Measurements from ENCODE around the gene SLC7A1. TPM values are rescaled to one million over a fixed set of nuclear protein-coding genes. Genes with fewer than 3 reads are reported as not detected.

Gene SLC7A1
- total RNA-seq, 4 donors from 2014 or later: 72.6 to 101 (median 86.7) TPM

GRCh38 chr13:29500386-29500785 is 95.1 kb downstream of the SLC7A1 start:
- 92% methylated on average over 7 of the region's 7 CpGs for WGBS
- TF ChIP-seq EP300 (IDR thresholded peaks at IDR 0.05) (no peak), POLR2A (IDR thresholded peaks at IDR 0.05) (no peak), POLR2AphosphoS5 (IDR thresholded peaks at IDR 0.05) (no peak)
- TF ChIP-seq, protein P1, sequence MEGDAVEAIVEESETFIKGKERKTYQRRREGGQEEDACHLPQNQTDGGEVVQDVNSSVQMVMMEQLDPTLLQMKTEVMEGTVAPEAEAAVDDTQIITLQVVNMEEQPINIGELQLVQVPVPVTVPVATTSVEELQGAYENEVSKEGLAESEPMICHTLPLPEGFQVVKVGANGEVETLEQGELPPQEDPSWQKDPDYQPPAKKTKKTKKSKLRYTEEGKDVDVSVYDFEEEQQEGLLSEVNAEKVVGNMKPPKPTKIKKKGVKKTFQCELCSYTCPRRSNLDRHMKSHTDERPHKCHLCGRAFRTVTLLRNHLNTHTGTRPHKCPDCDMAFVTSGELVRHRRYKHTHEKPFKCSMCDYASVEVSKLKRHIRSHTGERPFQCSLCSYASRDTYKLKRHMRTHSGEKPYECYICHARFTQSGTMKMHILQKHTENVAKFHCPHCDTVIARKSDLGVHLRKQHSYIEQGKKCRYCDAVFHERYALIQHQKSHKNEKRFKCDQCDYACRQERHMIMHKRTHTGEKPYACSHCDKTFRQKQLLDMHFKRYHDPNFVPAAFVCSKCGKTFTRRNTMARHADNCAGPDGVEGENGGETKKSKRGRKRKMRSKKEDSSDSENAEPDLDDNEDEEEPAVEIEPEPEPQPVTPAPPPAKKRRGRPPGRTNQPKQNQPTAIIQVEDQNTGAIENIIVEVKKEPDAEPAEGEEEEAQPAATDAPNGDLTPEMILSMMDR (IDR thresholded peaks at IDR 0.05): no peak

GRCh38 chr13:29499506-29500165 is 95.9 kb downstream of the SLC7A1 start:
- no peak for TF ChIP-seq POLR2A (IDR thresholded peaks at IDR 0.05)
- TF ChIP-seq POLR2AphosphoS5 (IDR thresholded peaks at IDR 0.05): no peak
- TF ChIP-seq, protein P1 (IDR thresholded peaks at IDR 0.05): no peak
- TF ChIP-seq EP300 (IDR thresholded peaks at IDR 0.05): no peak
- no peak overlapping the region for H3K4me3 ChIP-seq
- H3K27ac ChIP-seq: no peak overlapping the region
- H3K27me3 ChIP-seq: peaks cover 2% of the 10 kb centered on the region
- no peak for DNase-seq (ENCODE audit: low spot score in 2 of 2)
- no peaks in the 10 kb centered on the region for H3K9me3 ChIP-seq
- H3K36me3 ChIP-seq: no peaks in the 10 kb centered on the region
- H3K4me1 ChIP-seq: peaks cover 12% of the 10 kb centered on the region
- 75% methylated on average over 6 of the region's 7 CpGs for WGBS

More at GRCh38 chr13:29500386-29500785, 95.1 kb downstream of the SLC7A1 start:
- H3K36me3 ChIP-seq: no peaks in the 10 kb centered on the region
- no peak overlapping the region for H3K4me3 ChIP-seq
- H3K27me3 ChIP-seq: peaks cover 9% of the 10 kb centered on the region
- peaks cover 12% of the 10 kb centered on the region for H3K4me1 ChIP-seq
- DNase-seq (ENCODE audit: low spot score in 2 of 2): no peak
- no peak overlapping the region for H3K27ac ChIP-seq
- no peaks in the 10 kb centered on the region for H3K9me3 ChIP-seq

DNA sequence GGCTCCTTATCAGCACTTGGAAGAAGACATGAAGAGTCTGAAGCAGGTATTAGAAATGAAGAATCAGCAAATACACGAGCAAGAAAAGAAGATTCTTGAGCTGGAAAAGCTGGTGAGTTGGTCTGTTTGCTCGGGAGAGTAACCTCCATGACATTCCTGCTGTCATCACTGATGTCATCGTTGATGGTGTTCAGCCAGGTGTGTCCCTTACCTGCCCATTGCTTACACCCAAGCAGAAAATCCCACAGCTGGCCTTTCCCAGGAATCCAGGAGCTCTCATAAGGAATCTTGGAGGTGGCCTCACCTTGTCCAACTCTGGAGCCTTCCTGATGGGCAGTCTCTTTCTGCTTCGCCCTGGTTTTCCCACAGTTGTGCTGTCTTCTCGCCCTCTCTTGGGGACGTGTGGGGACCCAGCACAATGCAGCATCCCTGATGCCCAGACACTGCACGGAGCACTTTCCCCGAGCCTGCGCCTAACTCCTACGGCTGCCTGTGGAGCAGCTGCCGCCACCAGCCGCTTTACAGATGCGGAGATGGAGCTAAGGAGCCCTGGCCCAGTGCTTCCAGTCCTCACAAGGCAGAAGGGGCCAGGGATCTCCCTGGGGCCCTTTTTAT is 97.0 kb downstream of the SLC7A1 start:
- TF ChIP-seq POLR2AphosphoS5 (IDR thresholded peaks at IDR 0.05) (no peak), EP300 (IDR thresholded peaks at IDR 0.05) (no peak), POLR2A (IDR thresholded peaks at IDR 0.05) (no peak)
- TF ChIP-seq, protein P1 (IDR thresholded peaks at IDR 0.05): no peak
- no peaks in the 10 kb centered on the region for H3K36me3 ChIP-seq
- no peak overlapping the region for H3K27ac ChIP-seq
- H3K9me3 ChIP-seq: no peaks in the 10 kb centered on the region
- DNase-seq (ENCODE audit: low spot score in 2 of 2): no peak
- H3K4me3 ChIP-seq: no peak overlapping the region
- no peaks in the 10 kb centered on the region for H3K27me3 ChIP-seq
- WGBS: 92% methylated on average over 8 of the region's 13 CpGs
- peaks cover 12% of the 10 kb centered on the region for H3K4me1 ChIP-seq

DNA sequence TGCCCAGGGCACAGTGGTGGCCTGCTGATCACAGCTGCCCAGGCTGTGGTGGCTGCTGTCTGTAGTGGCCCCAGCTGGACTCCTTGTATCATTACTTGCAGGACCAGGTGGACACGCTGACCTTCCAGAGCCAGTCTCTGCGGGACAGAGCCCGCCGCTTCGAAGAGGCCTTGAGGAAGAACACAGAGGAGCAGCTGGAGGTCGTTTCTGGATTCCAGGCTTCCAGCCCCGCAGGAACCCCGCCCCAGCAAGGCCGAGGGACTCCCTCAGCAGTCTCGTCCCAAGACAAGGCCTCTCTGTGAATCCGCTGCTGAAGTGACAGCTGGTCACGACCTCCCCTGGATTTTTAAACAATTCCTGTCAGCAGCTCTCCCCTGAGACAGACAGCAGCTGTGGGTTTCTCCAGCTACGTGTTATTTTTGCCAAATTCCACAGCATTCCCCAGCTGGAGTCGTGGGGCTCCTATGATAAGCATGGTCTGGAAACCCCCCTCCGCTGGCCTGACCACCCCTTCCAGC is 98.3 kb downstream of the SLC7A1 start:
- Histone ChIP-seq H3K27ac (no peak overlapping the region), H3K36me3 (no peaks in the 10 kb centered on the region), H3K4me3 (no peak overlapping the region), H3K27me3 (no peaks in the 10 kb centered on the region), H3K9me3 (no peaks in the 10 kb centered on the region), H3K4me1 (peaks cover 12% of the 10 kb centered on the region)
- no peak for DNase-seq (ENCODE audit: low spot score in 2 of 2)
- TF ChIP-seq, protein P1 (IDR thresholded peaks at IDR 0.05): no peak
- TF ChIP-seq POLR2AphosphoS5 (IDR thresholded peaks at IDR 0.05) (no peak), POLR2A (IDR thresholded peaks at IDR 0.05) (no peak), EP300 (IDR thresholded peaks at IDR 0.05) (no peak)
- 66% methylated on average over 14 of the region's 15 CpGs for WGBS

DNA sequence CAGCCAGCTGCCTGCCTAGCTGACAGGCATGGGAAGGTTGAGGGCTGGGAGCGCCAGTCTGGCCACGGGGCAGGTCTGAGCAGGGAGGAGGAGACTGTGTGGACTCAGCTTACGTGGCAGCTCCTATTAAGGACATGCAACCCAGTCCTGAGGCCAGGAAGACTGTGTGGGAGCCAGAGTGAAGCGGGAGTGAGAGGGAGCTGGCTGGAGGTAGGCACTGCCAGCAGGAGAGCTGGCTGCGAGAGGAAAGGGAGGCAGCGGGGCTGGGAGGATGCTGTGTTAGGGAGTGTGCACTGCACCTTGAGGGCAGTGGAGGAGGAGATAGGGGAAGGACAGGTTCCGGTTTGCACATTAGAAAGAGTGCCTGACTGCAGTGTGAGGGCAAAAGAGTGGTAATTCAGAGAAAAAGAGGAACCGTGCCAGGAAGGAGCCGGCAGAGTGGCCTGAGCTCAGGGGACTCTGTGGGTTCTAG is 99.2 kb downstream of the SLC7A1 start:
- no peak for DNase-seq (ENCODE audit: low spot score in 2 of 2)
- H3K36me3 ChIP-seq: no peaks in the 10 kb centered on the region
- 41% methylated on average over 9 of the region's 9 CpGs for WGBS
- H3K9me3 ChIP-seq: no peaks in the 10 kb centered on the region
- TF ChIP-seq POLR2AphosphoS5 (IDR thresholded peaks at IDR 0.05) (no peak), EP300 (IDR thresholded peaks at IDR 0.05) (no peak), POLR2A (IDR thresholded peaks at IDR 0.05) (no peak)
- TF ChIP-seq, protein P1 (IDR thresholded peaks at IDR 0.05): no peak
- no peaks in the 10 kb centered on the region for H3K27me3 ChIP-seq
- peaks cover 12% of the 10 kb centered on the region for H3K4me1 ChIP-seq
- no peak overlapping the region for H3K4me3 ChIP-seq
- H3K27ac ChIP-seq: no peak overlapping the region

All from suprapubic skin (tissue), 4 donors.